Measurements from ENCODE around the gene MISP3. TPM values are rescaled to one million over a fixed set of nuclear protein-coding genes. Genes with fewer than 3 reads are reported as not detected.

The MISP3 gene
- total and polyA plus RNA-seq, 2 of the 8 experiments (the other 6 are each of a cell fraction or from before 2014, with no cell fraction given): 0.74 to 1.4 TPM

- TF ChIP-seq FOSL1 (IDR thresholded peaks at IDR 0.05; ENCODE audit: insufficient read depth, low read depth, low read length) (no peak), CREB1 (IDR thresholded peaks at IDR 0.05) (no peak), SUZ12 (IDR thresholded peaks at IDR 0.05; ENCODE audit: low read length) (no peak), HDAC6 (IDR thresholded peaks at IDR 0.05; ENCODE audit: low read depth, low read length) (no peak), BCL11A (IDR thresholded peaks at IDR 0.05; ENCODE audit: low read depth in 2 of 2, low read length in 2 of 2) (no peak), SP2 (IDR thresholded peaks at IDR 0.05; ENCODE audit: low read length) (no peak), TAF7 (optimal IDR thresholded peaks at IDR 0.05; ENCODE audit: borderline replicate concordance, low read depth, low read length) (peak; percentile 33), SRF (IDR thresholded peaks at IDR 0.05; ENCODE audit: low read depth, low read length) (no peak), SP4 (IDR thresholded peaks at IDR 0.05; ENCODE audit: low read length) (no peak), JUND (IDR thresholded peaks at IDR 0.05; ENCODE audit: low read length) (no peak), CEBPB (IDR thresholded peaks at IDR 0.05; ENCODE audit: low read depth, low read length) (no peak), TEAD4 (IDR thresholded peaks at IDR 0.05; ENCODE audit: low read depth, low read length) (no peak), CBX8 (IDR thresholded peaks at IDR 0.05; ENCODE audit: borderline replicate concordance, low read depth, low read length) (no peak), NRF1 (IDR thresholded peaks at IDR 0.05; ENCODE audit: low read depth, low read length) (no peak), JUN (IDR thresholded peaks at IDR 0.05; ENCODE audit: low read depth, low read length) (no peak), YY1 (IDR thresholded peaks at IDR 0.05; ENCODE audit: low read depth, low read length) (no peak), CBX5 (IDR thresholded peaks at IDR 0.05; ENCODE audit: low read depth, low read length) (no peak), SAP30 (IDR thresholded peaks at IDR 0.05; ENCODE audit: insufficient read depth, insufficient replicate concordance, low read length) (no peak), POLR2A (IDR thresholded peaks at IDR 0.05; ENCODE audit: control extremely low read depth in 1 of 2, low read depth in 2 of 2, low read length in 2 of 2) (no peak), GTF2F1 (IDR thresholded peaks at IDR 0.05; ENCODE audit: borderline replicate concordance, low read depth, low read length) (no peak), TAF1 (IDR thresholded peaks at IDR 0.05; ENCODE audit: low read depth, low read length) (peak; percentile 40; the same call in 1 of the 2 replicates), CTBP2 (IDR thresholded peaks at IDR 0.05; ENCODE audit: borderline replicate concordance, insufficient read depth, insufficient read length, low read length) (peak; percentile 26), BRCA1 (IDR thresholded peaks at IDR 0.05; ENCODE audit: low read depth, low read length) (no peak), CHD1 (IDR thresholded peaks at IDR 0.05; ENCODE audit: low read depth, low read length) (no peak), KDM4A (IDR thresholded peaks at IDR 0.05; ENCODE audit: low read depth, low read length, severe bottlenecking) (peak; percentile 88)
- TF ChIP-seq, protein P1, sequence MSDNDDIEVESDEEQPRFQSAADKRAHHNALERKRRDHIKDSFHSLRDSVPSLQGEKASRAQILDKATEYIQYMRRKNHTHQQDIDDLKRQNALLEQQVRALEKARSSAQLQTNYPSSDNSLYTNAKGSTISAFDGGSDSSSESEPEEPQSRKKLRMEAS (IDR thresholded peaks at IDR 0.05): peak; percentile 34; the same call in 1 of the 2 replicates
These were observed 40.7 kb upstream of the MISP3 start, which contains the start of gene IL27RA (continued) for GRCh38 chr19:14031719-14032480.
